GM12878 (cell line): Measurements from ENCODE around the gene CDH15. TPM values are rescaled to one million over a fixed set of nuclear protein-coding genes. Genes with fewer than 3 reads are reported as not detected.

ENCODE experiments used
- CBX3 ChIP-seq: fragments of 200-600 bp; sonication (generic); IDR thresholded peaks from 2 replicates; pipeline ENCODE4 v1.6.1; 2016; ENCODE audit warnings: low read depth, borderline replicate concordance
- ESRRA ChIP-seq: IDR thresholded peaks from 2 replicates; pipeline ENCODE4 v1.6.1; 2012; ENCODE audit warnings: mild to moderate bottlenecking, low read length, improper control_type of control experiment
- MAX ChIP-seq: IDR thresholded peaks from 2 replicates; pipeline ENCODE4 v1.6.1; 2012; ENCODE audit warnings: low read depth, low read length, improper control_type of control experiment
- PAX5 ChIP-seq: IDR thresholded peaks from 2 replicates; pipeline ENCODE4 v1.6.1; 2011; ENCODE audit warnings: low read depth, low read length, borderline replicate concordance
- PML ChIP-seq: IDR thresholded peaks from 2 replicates; pipeline ENCODE4 v1.6.1; 2012; ENCODE audit warnings: low read length, inconsistent platforms
- POLR2A ChIP-seq: IDR thresholded peaks from 2 replicates; pipeline ENCODE4 v1.6.1; 2011; ENCODE audit warnings: low read depth, mild to moderate bottlenecking, low read length
- SPI1 ChIP-seq: IDR thresholded peaks from 2 replicates; pipeline ENCODE4 v1.6.1; 2011; ENCODE audit warnings: low read depth, mild to moderate bottlenecking, low read length, moderate library complexity, borderline replicate concordance; ENCODE audit not compliant: insufficient read depth
- ZBTB40 ChIP-seq: fragments of 450-650 bp; IDR thresholded peaks from 2 replicates; pipeline ENCODE4 v1.6.1; 2016; ENCODE audit warnings: mild to moderate bottlenecking, moderate library complexity, borderline replicate concordance
- polyA plus RNA-seq, 11 experiments: library from polyadenylated mRNA; depleted of rRNA in 4 of 11; unstranded in 6 of 11; stranded (reverse) in 5 of 11; fragments of >200 nt; fragmentation: Nextera tagmentation in 4 of 11; fragmentation: Illumina TruSeq in 1 of 11; extraction: Ambion mirVana in 4 of 11; extraction: Trizol in 1 of 11; gene quantifications; 1 replicate in 1 of 11; 2 replicates in 10 of 11; pipeline versions ENCODE4 v1.2.1 to v1.2.3, GENCODE V29; 2011 to 2016; ENCODE audit warnings: inconsistent platforms in 2 of 11, missing spikeins in 2 of 11, low read depth in 1 of 11
- total RNA-seq, 4 experiments: library from RNA; depleted of rRNA in 3 of 4; stranded (reverse); fragments of >200 nt in 3 of 4; fragmentation: Illumina TruSeq in 1 of 4; extraction: Trizol in 1 of 4; gene quantifications; 2 replicates each; pipeline versions ENCODE4 v1.2.1 to v1.2.3, GENCODE V29; 2013 to 2021
- TF ChIP-seq, protein P1 (sequence below): fragments of 450-650 bp; IDR thresholded peaks from 2 replicates; pipeline ENCODE4 v1.6.1; 2017; ENCODE audit warnings: mild to moderate bottlenecking

The CDH15 gene
- total and polyA plus RNA-seq, 10 of the 15 experiments (the other 5 are each of a cell fraction or from before 2014, with no cell fraction given) = 0.02 to 0.06 TPM; not detected in 8

DNA sequence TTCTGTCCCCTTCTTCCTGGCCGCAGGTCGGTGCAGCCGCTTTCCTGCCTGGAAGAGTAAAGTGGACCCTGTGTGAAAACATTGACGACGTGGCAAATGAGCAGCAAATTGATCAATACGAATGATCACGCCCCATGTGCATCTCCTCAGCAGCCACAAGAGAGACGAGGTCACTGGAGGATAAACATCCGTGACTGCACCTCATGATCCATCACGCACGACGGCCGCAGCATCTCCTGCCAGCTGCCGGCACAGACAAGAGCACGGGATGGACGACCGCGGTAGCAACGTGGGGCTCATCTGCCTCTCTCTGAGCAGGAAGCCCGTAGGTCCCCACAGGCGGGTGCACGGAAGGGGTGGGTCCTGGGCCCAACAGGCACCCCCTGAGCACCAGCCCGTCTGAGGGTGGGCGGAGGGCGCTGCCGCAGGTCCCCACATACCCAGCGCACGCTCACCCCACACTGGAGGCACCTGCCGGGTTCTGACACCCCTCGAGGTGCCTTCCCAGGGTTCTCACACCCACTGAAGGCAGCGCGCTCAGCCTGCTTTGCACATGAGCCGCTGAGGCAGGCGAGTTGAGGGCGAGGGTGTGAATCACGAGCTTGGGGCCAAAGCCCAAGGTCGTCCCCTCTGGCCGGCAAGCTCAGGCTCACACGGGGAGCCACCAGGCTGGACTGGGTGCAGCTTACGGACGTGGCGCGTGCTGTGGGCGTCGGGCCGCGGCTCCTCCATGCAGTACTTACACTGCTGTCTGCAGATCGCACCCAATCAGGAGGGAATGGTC is 12.3 kb upstream of the CDH15 start (continued):
- TF ChIP-seq ZBTB40 = no peak
- no peak for TF ChIP-seq PAX5
- TF ChIP-seq CBX3 = no peak
- no peak for TF ChIP-seq POLR2A
- TF ChIP-seq MAX = no peak
- TF ChIP-seq SPI1 = no peak
- no peak for TF ChIP-seq PML
- TF ChIP-seq, protein P1, sequence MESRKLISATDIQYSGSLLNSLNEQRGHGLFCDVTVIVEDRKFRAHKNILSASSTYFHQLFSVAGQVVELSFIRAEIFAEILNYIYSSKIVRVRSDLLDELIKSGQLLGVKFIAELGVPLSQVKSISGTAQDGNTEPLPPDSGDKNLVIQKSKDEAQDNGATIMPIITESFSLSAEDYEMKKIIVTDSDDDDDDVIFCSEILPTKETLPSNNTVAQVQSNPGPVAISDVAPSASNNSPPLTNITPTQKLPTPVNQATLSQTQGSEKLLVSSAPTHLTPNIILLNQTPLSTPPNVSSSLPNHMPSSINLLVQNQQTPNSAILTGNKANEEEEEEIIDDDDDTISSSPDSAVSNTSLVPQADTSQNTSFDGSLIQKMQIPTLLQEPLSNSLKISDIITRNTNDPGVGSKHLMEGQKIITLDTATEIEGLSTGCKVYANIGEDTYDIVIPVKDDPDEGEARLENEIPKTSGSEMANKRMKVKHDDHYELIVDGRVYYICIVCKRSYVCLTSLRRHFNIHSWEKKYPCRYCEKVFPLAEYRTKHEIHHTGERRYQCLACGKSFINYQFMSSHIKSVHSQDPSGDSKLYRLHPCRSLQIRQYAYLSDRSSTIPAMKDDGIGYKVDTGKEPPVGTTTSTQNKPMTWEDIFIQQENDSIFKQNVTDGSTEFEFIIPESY = no peak
- TF ChIP-seq ESRRA = no peak
